ENCODE data around the gene TEX54. TPM values are rescaled to one million over a fixed set of nuclear protein-coding genes. Genes with fewer than 3 reads are reported as not detected.
A peak's percentile ranks its signal among the peaks of the same experiment; 100 is the strongest.
"Not testable (repeated sequence)": the region's sequence is repeated elsewhere in the genome, so short reads cannot be mapped to it uniquely, and the experiment has no call there.

The TEX54 gene
- not detected for polyA plus RNA-seq

- 7 to 14% (median 12%) methylated on average over 40 of the region's 40 CpGs for WGBS, 3 donors
- H3K27ac ChIP-seq (ENCODE audit: low read depth, low read length), result peak within 1 kb of the TSS; percentile 96
These were observed at the start of gene TEX54 for GRCh38 chr11:62832336-62833234. TEX54 (minus strand) TSS chr11:62832841.

GRCh38 chr11:62882431-62882749 lies 49.7 kb upstream of the TEX54 start:
- 25 to 52% (median 44%) methylated on average over 6 of the region's 6 CpGs for WGBS, 3 donors
- no peak overlapping the region for H3K27ac ChIP-seq (ENCODE audit: low read depth, low read length)

- peak overlapping the region; percentile 79 for H3K27ac ChIP-seq (ENCODE audit: low read depth, low read length)
- 2 to 7% (median 5%) methylated on average over 20 to 21 of the region's 21 CpGs for WGBS, 3 donors
These were observed 49.2 kb upstream of the TEX54 start for GRCh38 chr11:62881579-62882430.

GRCh38 chr11:62880803-62881578 lies 48.4 kb upstream of the TEX54 start, which contains the start of gene SLC3A2:
SLC3A2 (plus strand) TSS chr11:62880896; CDS start chr11:62881024, 128 bp downstream.
- peak within 1 kb of the TSS; percentile 79 for H3K27ac ChIP-seq (ENCODE audit: low read depth, low read length)
- WGBS, 3 donors, result 0% methylated on average over 55 to 69 of the region's 69 CpGs

GRCh38 chr11:62880231-62880802 lies 47.7 kb upstream of the TEX54 start:
- 0 to 1% (median 0%) methylated on average over 15 to 16 of the region's 16 CpGs for WGBS, 3 donors
- H3K27ac ChIP-seq (ENCODE audit: low read depth, low read length), result peak overlapping the region; percentile 79

GRCh38 chr11:62879235-62879978 lies 46.8 kb upstream of the TEX54 start:
- peak overlapping the region; percentile 19 for H3K27ac ChIP-seq (ENCODE audit: low read depth, low read length)
- 39 to 58% (median 51%) methylated on average over 7 of the region's 7 CpGs for WGBS, 3 donors

GRCh38 chr11:62876712-62877111 lies 44.1 kb upstream of the TEX54 start:
- no peak overlapping the region for H3K27ac ChIP-seq (ENCODE audit: low read depth, low read length)
- WGBS, 3 donors, result 30 to 92% (median 90%) methylated on average over 6 of the region's 6 CpGs

- no peak overlapping the region for H3K27ac ChIP-seq (ENCODE audit: low read depth, low read length)
- WGBS, 3 donors, result 61 to 93% (median 90%) methylated on average over 7 of the region's 7 CpGs
These were observed 43.2 kb upstream of the TEX54 start for GRCh38 chr11:62875698-62876478.

- H3K27ac ChIP-seq (ENCODE audit: low read depth, low read length), result no peak overlapping the region
- WGBS, 3 donors, result 95 to 96% (median 95%) methylated on average over 7 of the region's 7 CpGs
These were observed 42.2 kb upstream of the TEX54 start for GRCh38 chr11:62874851-62875250.

GRCh38 chr11:62865635-62866034 lies 33.0 kb upstream of the TEX54 start:
- WGBS, 3 donors, result 68 to 79% (median 76%) methylated on average over 6 of the region's 6 CpGs
- no peak overlapping the region for H3K27ac ChIP-seq (ENCODE audit: low read depth, low read length)

- H3K27ac ChIP-seq (ENCODE audit: low read depth, low read length), result no peak overlapping the region
- WGBS, 3 donors, result 70 to 72% (median 70%) methylated on average over 4 of the region's 4 CpGs
These were observed 31.2 kb upstream of the TEX54 start for GRCh38 chr11:62863687-62864335.

- 92 to 94% (median 92%) methylated on average over 16 of the region's 16 CpGs for WGBS, 3 donors
- not testable (repeated sequence) for H3K27ac ChIP-seq (ENCODE audit: low read depth, low read length)
These were observed 29.0 kb upstream of the TEX54 start for GRCh38 chr11:62861564-62862192.

- H3K27ac ChIP-seq (ENCODE audit: low read depth, low read length), result no peak overlapping the region
- 58 to 82% (median 66%) methylated on average over 5 of the region's 5 CpGs for WGBS, 3 donors
These were observed 28.4 kb upstream of the TEX54 start for GRCh38 chr11:62860835-62861563.

- H3K27ac ChIP-seq (ENCODE audit: low read depth, low read length), result not testable (repeated sequence)
- 85 to 90% (median 88%) methylated on average over 8 of the region's 8 CpGs for WGBS, 3 donors
These were observed 26.7 kb upstream of the TEX54 start for GRCh38 chr11:62859281-62859703.

- H3K27ac ChIP-seq (ENCODE audit: low read depth, low read length), result no peak overlapping the region
- WGBS, 3 donors, result 60 to 89% (median 86%) methylated on average over 7 of the region's 7 CpGs
These were observed 25.6 kb upstream of the TEX54 start for GRCh38 chr11:62858201-62858600.

All from adipose tissue (tissue), 3 donors.